Measurements from ENCODE around the gene CHST15. TPM values are rescaled to one million over a fixed set of nuclear protein-coding genes. Genes with fewer than 3 reads are reported as not detected.

Gene CHST15
- total and polyA plus RNA-seq, 2 of the 8 experiments (the other 6 are each of a cell fraction or from before 2014, with no cell fraction given), result 8.8 to 9.1 TPM

DNA sequence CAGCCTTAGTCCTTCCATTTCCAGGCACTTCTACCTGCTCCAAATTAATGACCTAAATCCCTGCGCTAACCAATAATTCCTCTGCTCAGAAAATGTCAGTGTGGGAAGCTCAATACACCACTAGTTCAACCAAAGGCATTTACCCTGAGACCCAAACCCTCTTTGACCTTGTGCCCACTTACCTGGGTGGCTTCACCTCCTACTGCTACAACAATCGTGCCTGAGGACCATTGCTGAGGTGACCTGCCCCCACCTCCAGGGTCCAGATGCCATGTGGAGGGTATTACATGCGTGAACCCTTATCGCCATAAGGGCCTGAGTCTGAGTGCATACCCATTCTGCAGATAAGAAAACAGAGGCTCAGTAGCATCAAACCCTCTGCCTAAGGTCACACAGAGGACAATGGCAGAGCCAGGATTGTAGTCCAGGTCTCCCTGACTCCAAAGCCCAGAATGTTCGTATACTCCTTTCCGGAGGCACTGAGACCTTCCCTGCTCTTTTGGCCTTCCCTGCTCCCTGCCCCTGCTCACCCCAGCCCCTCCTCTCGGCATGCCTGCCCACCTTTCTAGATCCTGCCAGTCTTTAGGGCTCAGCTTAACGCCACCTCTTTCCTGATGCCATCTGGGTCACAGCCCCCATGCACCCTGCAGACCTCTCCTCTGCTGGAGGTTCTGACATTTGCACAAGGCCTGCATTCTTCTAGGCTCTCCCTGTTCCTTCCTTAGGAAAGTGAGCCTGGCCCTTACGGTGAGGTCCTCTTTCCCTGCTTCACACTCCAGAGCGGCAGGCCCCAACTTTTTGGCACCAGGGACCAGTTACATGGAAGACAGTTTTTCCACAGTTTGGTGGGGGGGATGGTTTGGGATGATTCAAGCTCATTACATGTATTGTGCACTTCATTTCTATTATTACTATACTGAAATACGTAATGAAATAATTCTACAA, 94.9 kb downstream of the CHST15 start:
- Histone ChIP-seq H3K27ac (ENCODE audit: low read depth, low read length) (no peak overlapping the region), H3K23me2 (ENCODE audit: low read depth, low read length) (peaks cover 5% of the 10 kb centered on the region; the same call in 1 of the 2 replicates), H2BK20ac (ENCODE audit: low read length) (no peak overlapping the region), H3K18ac (ENCODE audit: extremely low read depth, low read length) (no peak overlapping the region), H4K91ac (replicated peaks; ENCODE audit: insufficient read length, low read length) (no peak overlapping the region), H3K9ac (replicated peaks in 1 of 4; ENCODE audit: extremely low read depth in 1 of 4, low read depth in 3 of 4, low read length in 3 of 4) (no peak overlapping the region), H3K9me3 (ENCODE audit: insufficient read depth in 2 of 2, low read depth in 1 of 2, low read length in 1 of 2) (no peaks in the 10 kb centered on the region), H3K4me1 (replicated peaks in 1 of 4; ENCODE audit: control insufficient read depth in 3 of 4, insufficient read depth in 4 of 4, low read length in 3 of 4) (peaks cover 0 to 12% (median 3%) of the 10 kb centered on the region in 4 experiments; a peak in 5 of 7 replicates), H2BK12ac (ENCODE audit: low read depth, low read length) (no peak overlapping the region), H4K20me1 (replicated peaks in 1 of 2; ENCODE audit: control insufficient read depth in 1 of 2, insufficient read depth in 2 of 2, low read length in 2 of 2) (no peaks in the 10 kb centered on the region), H3K79me2 (ENCODE audit: control insufficient read depth in 1 of 2, insufficient read depth in 2 of 2, low read length in 2 of 2) (no peaks in the 10 kb centered on the region), H2BK120ac (replicated peaks; ENCODE audit: low read depth, low read length) (no peak overlapping the region), H3K4me2 (ENCODE audit: insufficient read depth in 1 of 2, low read depth in 2 of 2, low read length in 2 of 2) (no peak overlapping the region), H3K36me3 (ENCODE audit: control insufficient read depth in 2 of 4, insufficient read depth in 4 of 4, low read length in 3 of 4) (no peaks in the 10 kb centered on the region), H4K5ac (ENCODE audit: insufficient read length, low read depth, low read length) (no peak overlapping the region), H2BK15ac (ENCODE audit: low read length) (peak overlapping the region; percentile 76; the same call in 1 of the 2 replicates), H2AK5ac (ENCODE audit: low read depth, low read length) (no peak overlapping the region), H2BK5ac (ENCODE audit: low read depth, low read length) (no peak overlapping the region), H3K79me1 (ENCODE audit: low read depth, low read length) (no peaks in the 10 kb centered on the region), H4K8ac (ENCODE audit: extremely low read depth, insufficient read depth, low read length) (no peak overlapping the region), H3K23ac (ENCODE audit: insufficient read length) (no peak overlapping the region), H3K27me3 (replicated peaks in 1 of 4; ENCODE audit: control insufficient read depth in 3 of 4, extremely low read depth in 1 of 4, insufficient read depth in 3 of 4, low read length in 3 of 4) (peaks cover 0 to 14% (median 10%) of the 10 kb centered on the region in 4 experiments; a peak in 6 of 7 replicates), H3K4me3 (ENCODE audit: extremely low read depth in 1 of 4, insufficient read depth in 2 of 4, low read depth in 3 of 4, low read length in 4 of 4) (no peak overlapping the region), H3K56ac (replicated peaks; ENCODE audit: insufficient read length, low read depth, low read length) (no peak overlapping the region), H3K14ac (ENCODE audit: insufficient read length) (no peak overlapping the region), H3K4ac (replicated peaks; ENCODE audit: insufficient read length, low read depth, low read length) (no peak overlapping the region), H2AFZ (ENCODE audit: low read length) (no peak overlapping the region)
- DNase-seq (ENCODE audit: low read depth in 1 of 2, low spot score in 2 of 2) (no peak), FAIRE-seq (no peak)
- 90% methylated on average over 11 of the region's 11 CpGs; no CpG with 5 or more reads in 1 of the 2 experiments for WGBS, 2 experiments (ENCODE audit: extremely low coverage in 1 of 2, insufficient coverage in 1 of 2, insufficient read length in 1 of 2, insufficient replicate concordance in 2 of 2, low coverage in 1 of 2, low lambda C conversion rate in 2 of 2, missing lambda C conversion rate in 1 of 2)
- ChIA-PET POLR2A (ENCODE audit: partially characterized antibody) (no interaction called here), CTCF (ENCODE audit: partially characterized antibody) (interaction anchor here (0.7 to 5.4 kb wide), 10 partner anchors 13 to 391 kb away, joined by 3 to 79 read pairs (median 4); no protein-coding TSS in a partner anchor)
- no peak for TF ChIP-seq SIX5 (IDR thresholded peaks at IDR 0.05; ENCODE audit: low read depth, low read length)
- no peak for TF ChIP-seq NRF1 (IDR thresholded peaks at IDR 0.05; ENCODE audit: low read depth, low read length)
- no peak for TF ChIP-seq KDM1A (IDR thresholded peaks at IDR 0.05; ENCODE audit: borderline replicate concordance, low read length)
- TF ChIP-seq BACH1 (IDR thresholded peaks at IDR 0.05; ENCODE audit: low read length), result no peak
- no peak for TF ChIP-seq CTBP2 (IDR thresholded peaks at IDR 0.05; ENCODE audit: borderline replicate concordance, insufficient read depth, insufficient read length, low read length)
- TF ChIP-seq ASH2L (IDR thresholded peaks at IDR 0.05; ENCODE audit: low read length), result no peak
- TF ChIP-seq BRCA1 (IDR thresholded peaks at IDR 0.05; ENCODE audit: low read depth, low read length), result no peak
- TF ChIP-seq CREB1 (IDR thresholded peaks at IDR 0.05), result no peak
- TF ChIP-seq ZNF274 (IDR thresholded peaks at IDR 0.05; ENCODE audit: borderline replicate concordance, extremely low read depth, low read length), result no peak
- no peak for TF ChIP-seq SAP30 (IDR thresholded peaks at IDR 0.05; ENCODE audit: insufficient read depth, insufficient replicate concordance, low read length)
- TF ChIP-seq CEBPB (IDR thresholded peaks at IDR 0.05; ENCODE audit: low read depth, low read length), result no peak
- no peak for TF ChIP-seq BCL11A (IDR thresholded peaks at IDR 0.05; ENCODE audit: low read depth in 2 of 2, low read length in 2 of 2)
- TF ChIP-seq FOSL1 (IDR thresholded peaks at IDR 0.05; ENCODE audit: insufficient read depth, low read depth, low read length), result no peak
